SK-N-SH (cell line): Measurements from ENCODE around the gene SLC12A6. TPM values are rescaled to one million over a fixed set of nuclear protein-coding genes. Genes with fewer than 3 reads are reported as not detected.

Experiments
- CTCF ChIA-PET: fragments of 300-600, 350-600 bp; formaldehyde crosslinking; extraction: SDS; loops from one replicate; lab custom pipeline; 2021; lab: Yijun Ruan, JAX
- POLR2A ChIA-PET: fragments of 350-600 bp; sonication (Branson Sonifier 250); formaldehyde crosslinking; extraction: SDS; loops from one replicate; lab custom pipeline; 2020; ENCODE audit warnings: antibody characterized with exemption, inconsistent platforms; lab: Yijun Ruan, JAX
- DNase-seq: peaks from one replicate; pipeline ENCODE4 v3.0.0; 2012
- H2AFZ ChIP-seq: fragments of 200-600 bp; sonication (generic); 2 replicates; pipeline ENCODE4 v1.8.1; 2016; ENCODE audit warnings: antibody characterized with exemption, mild to moderate bottlenecking, low read depth
- H3F3A ChIP-seq: fragments of 200-600 bp; sonication (generic); replicated peaks from 2 replicates; pipeline ENCODE3; 2016; ENCODE audit warnings: antibody characterized with exemption, mild to moderate bottlenecking; ENCODE audit not compliant: insufficient read depth
- H3K27ac ChIP-seq, 2 experiments: fragments of 200-500 bp in 1 of 2; fragments of 200-600 bp in 1 of 2; sonication (Bioruptor generic) in 1 of 2; sonication (generic), shearing (Covaris generic) in 1 of 2; 2 replicates each; pipeline versions ENCODE4 v1.5.1 to v1.6.1; 2014 to 2016; ENCODE audit warnings: low read depth in 2 of 2, inconsistent platforms in 1 of 2, low read length in 1 of 2, mild to moderate bottlenecking in 1 of 2, mixed read lengths in 1 of 2
- H3K27me3 ChIP-seq: fragments of 200-600 bp; sonication (generic), shearing (Covaris generic); 2 replicates; pipeline ENCODE4 v1.6.1; 2016; ENCODE audit warnings: mixed run types; ENCODE audit not compliant: insufficient read depth
- H3K36me3 ChIP-seq, 2 experiments: fragments of 200-500 bp in 1 of 2; fragments of 200-600 bp in 1 of 2; sonication (Bioruptor generic) in 1 of 2; sonication (generic) in 1 of 2; replicated peaks in 1 of 2; 2 replicates each; pipeline versions ENCODE3 to v1.5.1; 2014 to 2016; ENCODE audit warnings: low read length in 1 of 2, mild to moderate bottlenecking in 1 of 2; ENCODE audit not compliant: insufficient read depth in 2 of 2, control insufficient read depth in 1 of 2
- H3K4me1 ChIP-seq, 2 experiments: fragments of 200-500 bp in 1 of 2; fragments of 200-600 bp in 1 of 2; sonication (Bioruptor generic) in 1 of 2; sonication (generic), shearing (Covaris generic) in 1 of 2; 2 replicates each; pipeline versions ENCODE4 v1.5.1 to v1.6.1; 2014 to 2016; ENCODE audit warnings: low read depth in 1 of 2, low read length in 1 of 2, mixed run types in 1 of 2; ENCODE audit not compliant: insufficient read depth in 2 of 2, control insufficient read depth in 1 of 2
- H3K4me2 ChIP-seq: fragments of 200-600 bp; sonication (generic), shearing (Covaris generic); 2 replicates; pipeline ENCODE4 v1.6.1; 2017; ENCODE audit warnings: mixed run types
- H3K4me3 ChIP-seq, 2 experiments: fragments of 200-500 bp in 1 of 2; fragments of 200-600 bp in 1 of 2; sonication (Bioruptor generic) in 1 of 2; sonication (generic), shearing (Covaris generic) in 1 of 2; 2 replicates each; pipeline versions ENCODE4 v1.5.1 to v1.8.1; 2014 to 2016; ENCODE audit warnings: low read depth in 2 of 2, inconsistent platforms in 1 of 2, low read length in 1 of 2, mild to moderate bottlenecking in 1 of 2, mixed read lengths in 1 of 2, moderate library complexity in 1 of 2
- H3K79me2 ChIP-seq: fragments of 200-600 bp; sonication (generic); 2 replicates; pipeline ENCODE4 v1.8.1; 2017; ENCODE audit warnings: mild to moderate bottlenecking; ENCODE audit not compliant: insufficient read depth
- H3K9ac ChIP-seq: fragments of 200-600 bp; sonication (generic); 2 replicates; pipeline ENCODE4 v1.6.1; 2017; ENCODE audit warnings: mixed run types
- H3K9me2 ChIP-seq: fragments of 200-600 bp; sonication (generic); 2 replicates; pipeline ENCODE4 v1.6.1; 2017; ENCODE audit warnings: mixed run types
- H3K9me3 ChIP-seq: fragments of 200-600 bp; sonication (generic); 2 replicates; pipeline ENCODE4 v1.6.1; 2017; ENCODE audit warnings: mixed run types, mild to moderate bottlenecking, moderate library complexity
- H4K20me1 ChIP-seq: fragments of 200-600 bp; sonication (generic); 2 replicates; pipeline ENCODE4 v1.6.1; 2017; ENCODE audit warnings: mild to moderate bottlenecking, mixed run types; ENCODE audit not compliant: insufficient read depth
- ELF1 ChIP-seq: IDR thresholded peaks from 2 replicates; pipeline ENCODE4 v1.4.0; 2012
- FOXJ3 ChIP-seq: sonication (generic); formaldehyde crosslinking; IDR thresholded peaks from 2 replicates; pipeline ENCODE4 v1.5.1; 2020; ENCODE audit warnings: mild to moderate bottlenecking, missing genetic modification reagents
- FOXM1 ChIP-seq: IDR thresholded peaks from 2 replicates; pipeline ENCODE4 v1.4.0; 2012; ENCODE audit warnings: low read depth, mild to moderate bottlenecking
- MEF2A ChIP-seq: IDR thresholded peaks from 2 replicates; pipeline ENCODE4 v1.4.0; 2012; ENCODE audit warnings: low read depth, borderline replicate concordance
- NRF1 ChIP-seq: IDR thresholded peaks from 2 replicates; pipeline ENCODE4 v1.6.1; 2012; ENCODE audit warnings: low read depth, mild to moderate bottlenecking, low read length
- RFX5 ChIP-seq: IDR thresholded peaks from 2 replicates; pipeline ENCODE4 v1.6.1; 2012; ENCODE audit warnings: mild to moderate bottlenecking, improper control_type of control experiment, low read length
- SIN3A ChIP-seq: IDR thresholded peaks from 2 replicates; pipeline ENCODE4 v1.6.1; 2012; ENCODE audit warnings: low read depth, mild to moderate bottlenecking, low read length, moderate library complexity, borderline replicate concordance
- SMC3 ChIP-seq: IDR thresholded peaks from 2 replicates; pipeline ENCODE4 v1.6.1; 2012; ENCODE audit warnings: low read depth, low read length, improper control_type of control experiment
- TCF12 ChIP-seq: IDR thresholded peaks from 2 replicates; pipeline ENCODE4 v1.4.0; 2012
- WGBS: methylation state at CpG from one replicate; pipeline ENCODE4 v1.1.6; 2017; ENCODE audit warnings: low lambda C conversion rate; 5-methylcytosine and 5-hydroxymethylcytosine counted together
- polyA plus RNA-seq, 3 experiments: library from polyadenylated mRNA; depleted of rRNA; stranded (reverse); fragments of >200 nt; gene quantifications; 2 replicates each; pipeline ENCODE4 v1.2.3, GENCODE V29; 2012
- TF ChIP-seq, protein P1 (sequence below): fragments of 150-350 bp; IDR thresholded peaks from 2 replicates; pipeline ENCODE4 v1.6.1; 2017; ENCODE audit warnings: antibody characterized with exemption, low read length, low read depth, borderline replicate concordance
- TF ChIP-seq, protein P2 (sequence below): fragments of 150-350 bp; IDR thresholded peaks from 2 replicates; pipeline ENCODE4 v1.6.1; 2016; ENCODE audit warnings: mild to moderate bottlenecking, low read depth, low read length
- TF ChIP-seq, protein P3 (sequence below): IDR thresholded peaks from 2 replicates; pipeline ENCODE4 v1.4.0; 2012; ENCODE audit warnings: low read depth
- TF ChIP-seq, protein P4 (sequence below): IDR thresholded peaks from 2 replicates; pipeline ENCODE4; 2012

Gene SLC12A6
- polyA plus RNA-seq, 1 of the 3 experiments (the other 2 are of a cell fraction): 7.7 TPM

DNA sequence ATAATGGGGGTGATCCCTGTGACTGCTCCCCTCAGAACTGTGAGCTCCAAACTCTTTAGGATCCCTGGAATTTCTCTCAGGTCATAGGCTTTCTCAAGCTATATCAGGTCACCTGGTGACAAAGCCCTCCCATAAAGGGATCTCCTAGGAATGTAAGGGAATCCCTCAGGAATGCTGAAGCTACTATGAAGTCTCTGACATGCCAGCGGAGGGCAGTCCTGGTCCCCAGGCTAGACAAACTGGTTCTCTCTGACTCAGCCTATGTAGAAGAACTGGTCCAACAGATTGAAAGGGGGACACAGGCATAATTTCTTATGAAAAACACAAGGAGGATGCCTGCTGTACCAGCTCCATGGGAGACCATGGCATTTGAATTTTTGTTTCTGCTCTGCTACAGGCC, 22.7 kb upstream of the SLC12A6 start:
- CTCF ChIA-PET: interaction anchor here (1.2 to 1.5 kb wide), 3 partner anchors 17 to 228 kb away, joined by 3 to 8 read pairs (median 4); partner anchors contain the start of genes NOP10 and NUTM1
- 100% methylated on average over 1 of the region's 1 CpG for WGBS
- DNase-seq: no peak

DNA sequence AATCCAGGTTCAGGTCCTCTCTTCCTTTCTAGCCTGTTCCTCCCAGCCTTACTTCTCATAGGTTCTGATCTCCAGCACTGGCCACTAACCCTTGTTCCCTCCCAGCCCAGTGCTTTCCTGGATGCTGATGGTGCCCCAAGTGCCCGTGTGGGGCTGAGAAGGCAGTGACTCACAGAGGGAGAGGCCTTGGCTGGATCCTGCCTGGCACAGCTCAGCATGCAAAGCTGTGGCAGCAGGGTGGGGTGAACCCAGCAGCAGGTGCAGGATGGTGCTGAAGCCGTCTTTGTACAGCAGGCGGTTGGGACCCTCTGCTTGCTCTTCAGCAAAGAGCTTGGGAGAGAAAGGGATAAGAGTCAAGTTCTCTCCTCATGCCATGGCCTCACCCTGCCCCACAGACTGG, 21.8 kb upstream of the SLC12A6 start:
- no peaks in the 10 kb centered on the region for H4K20me1 ChIP-seq
- no peaks in the 10 kb centered on the region for H3K27me3 ChIP-seq
- H3K4me2 ChIP-seq: no peak overlapping the region
- ChIA-PET POLR2A (interaction anchor here (1.0 kb wide), 1 partner anchor 21 kb away, joined by 3 read pairs; the partner anchor contains the start of gene SLC12A6), CTCF (interaction anchor here (1.4 kb wide), 1 partner anchor 16 kb away, joined by 8 read pairs; the partner anchor contains the start of genes NOP10 and NUTM1)
- no peaks in the 10 kb centered on the region for H3K9me3 ChIP-seq
- TF ChIP-seq TCF12 (no peak), SMC3 (no peak), SIN3A (no peak), NRF1 (no peak), FOXJ3 (no peak), ELF1 (no peak), RFX5 (no peak), FOXM1 (no peak), MEF2A (no peak)
- TF ChIP-seq, protein P1, sequence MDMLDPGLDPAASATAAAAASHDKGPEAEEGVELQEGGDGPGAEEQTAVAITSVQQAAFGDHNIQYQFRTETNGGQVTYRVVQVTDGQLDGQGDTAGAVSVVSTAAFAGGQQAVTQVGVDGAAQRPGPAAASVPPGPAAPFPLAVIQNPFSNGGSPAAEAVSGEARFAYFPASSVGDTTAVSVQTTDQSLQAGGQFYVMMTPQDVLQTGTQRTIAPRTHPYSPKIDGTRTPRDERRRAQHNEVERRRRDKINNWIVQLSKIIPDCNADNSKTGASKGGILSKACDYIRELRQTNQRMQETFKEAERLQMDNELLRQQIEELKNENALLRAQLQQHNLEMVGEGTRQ: no peak
- TF ChIP-seq, protein P2, sequence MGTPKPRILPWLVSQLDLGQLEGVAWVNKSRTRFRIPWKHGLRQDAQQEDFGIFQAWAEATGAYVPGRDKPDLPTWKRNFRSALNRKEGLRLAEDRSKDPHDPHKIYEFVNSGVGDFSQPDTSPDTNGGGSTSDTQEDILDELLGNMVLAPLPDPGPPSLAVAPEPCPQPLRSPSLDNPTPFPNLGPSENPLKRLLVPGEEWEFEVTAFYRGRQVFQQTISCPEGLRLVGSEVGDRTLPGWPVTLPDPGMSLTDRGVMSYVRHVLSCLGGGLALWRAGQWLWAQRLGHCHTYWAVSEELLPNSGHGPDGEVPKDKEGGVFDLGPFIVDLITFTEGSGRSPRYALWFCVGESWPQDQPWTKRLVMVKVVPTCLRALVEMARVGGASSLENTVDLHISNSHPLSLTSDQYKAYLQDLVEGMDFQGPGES: no peak
- TF ChIP-seq, protein P3, sequence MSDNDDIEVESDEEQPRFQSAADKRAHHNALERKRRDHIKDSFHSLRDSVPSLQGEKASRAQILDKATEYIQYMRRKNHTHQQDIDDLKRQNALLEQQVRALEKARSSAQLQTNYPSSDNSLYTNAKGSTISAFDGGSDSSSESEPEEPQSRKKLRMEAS: no peak
- TF ChIP-seq, protein P4, sequence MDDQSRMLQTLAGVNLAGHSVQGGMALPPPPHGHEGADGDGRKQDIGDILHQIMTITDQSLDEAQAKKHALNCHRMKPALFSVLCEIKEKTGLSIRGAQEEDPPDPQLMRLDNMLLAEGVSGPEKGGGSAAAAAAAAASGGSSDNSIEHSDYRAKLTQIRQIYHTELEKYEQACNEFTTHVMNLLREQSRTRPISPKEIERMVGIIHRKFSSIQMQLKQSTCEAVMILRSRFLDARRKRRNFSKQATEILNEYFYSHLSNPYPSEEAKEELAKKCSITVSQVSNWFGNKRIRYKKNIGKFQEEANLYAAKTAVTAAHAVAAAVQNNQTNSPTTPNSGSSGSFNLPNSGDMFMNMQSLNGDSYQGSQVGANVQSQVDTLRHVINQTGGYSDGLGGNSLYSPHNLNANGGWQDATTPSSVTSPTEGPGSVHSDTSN: no peak
- no peaks in the 10 kb centered on the region for H3F3A ChIP-seq
- no peak overlapping the region for H3K27ac ChIP-seq
- no peak overlapping the region for H2AFZ ChIP-seq
- no peaks in the 10 kb centered on the region for H3K9me2 ChIP-seq
- no peak overlapping the region for H3K4me3 ChIP-seq
- H3K9ac ChIP-seq: no peak overlapping the region
- H3K4me1 ChIP-seq: no peaks in the 10 kb centered on the region
- 71% methylated on average over 3 of the region's 3 CpGs for WGBS
- no peak for DNase-seq
- H3K36me3 ChIP-seq: peaks cover 13 to 69% of the 10 kb centered on the region in 2 experiments
- no peaks in the 10 kb centered on the region; the same call in 1 of the 2 replicates for H3K79me2 ChIP-seq

More for the DNA sequence above, 22.7 kb upstream of the SLC12A6 start:
- H4K20me1 ChIP-seq: peaks cover 6% of the 10 kb centered on the region; the same call in 1 of the 2 replicates
- TF ChIP-seq RFX5 (no peak), FOXM1 (no peak)
- TF ChIP-seq, protein P3: no peak
- H3K79me2 ChIP-seq: peaks cover 9% of the 10 kb centered on the region
- POLR2A ChIA-PET: interaction anchor here (1.0 kb wide), 2 partner anchors 22 kb away, joined by 3 read pairs; partner anchors contain the start of gene SLC12A6
- peaks cover 13 to 69% of the 10 kb centered on the region in 2 experiments for H3K36me3 ChIP-seq
- H3K27me3 ChIP-seq: no peaks in the 10 kb centered on the region
- H3K4me2 ChIP-seq: no peak overlapping the region
- no peak overlapping the region for H3K27ac ChIP-seq
- H3K4me1 ChIP-seq: peaks cover 0 to 4% of the 10 kb centered on the region in 2 experiments; a peak in 1 of 4 replicates
- H2AFZ ChIP-seq: no peak overlapping the region
- H3K9ac ChIP-seq: no peak overlapping the region
- H3K9me3 ChIP-seq: no peaks in the 10 kb centered on the region
- H3K9me2 ChIP-seq: no peaks in the 10 kb centered on the region
- no peaks in the 10 kb centered on the region for H3F3A ChIP-seq
- H3K4me3 ChIP-seq: no peak overlapping the region
